ENCODE data around the gene CAPZA2.
"Not testable (repeated sequence)": the region's sequence is repeated elsewhere in the genome, so short reads cannot be mapped to it uniquely, and the experiment has no call there.

The CAPZA2 gene

GRCh38 chr7:116934580-116934979 is 72.2 kb downstream of the CAPZA2 start:
- no peak for DNase-seq (ENCODE audit: low read depth)
- TF ChIP-seq CTCF (IDR thresholded peaks at IDR 0.05; ENCODE audit: control insufficient read depth, insufficient read depth, low read depth, low read length, missing control alignments): no peak

GRCh38 chr7:116936844-116937243 is 74.5 kb downstream of the CAPZA2 start:
- H3K4me3 ChIP-seq (ENCODE audit: control insufficient read depth, low read depth, low read length); DNase-seq (ENCODE audit: low read depth): not testable (repeated sequence)

More at GRCh38 chr7:116934580-116934979, 72.2 kb downstream of the CAPZA2 start:
- no peak overlapping the region for H3K4me3 ChIP-seq (ENCODE audit: control insufficient read depth, low read depth, low read length)

- no peak overlapping the region for H3K4me3 ChIP-seq (ENCODE audit: control insufficient read depth, low read depth, low read length)
- no peak for DNase-seq (ENCODE audit: low read depth)
- TF ChIP-seq CTCF (IDR thresholded peaks at IDR 0.05; ENCODE audit: control insufficient read depth, insufficient read depth, low read depth, low read length, missing control alignments): no peak
These were observed 76.3 kb downstream of the CAPZA2 start for GRCh38 chr7:116938678-116939077.

GRCh38 chr7:116940689-116941370 is 78.4 kb downstream of the CAPZA2 start:
- no peak for DNase-seq (ENCODE audit: low read depth)

GRCh38 chr7:116942504-116942903 is 80.1 kb downstream of the CAPZA2 start:
- H3K4me3 ChIP-seq (ENCODE audit: control insufficient read depth, low read depth, low read length): no peak overlapping the region
- DNase-seq (ENCODE audit: low read depth): no peak
- TF ChIP-seq CTCF (IDR thresholded peaks at IDR 0.05; ENCODE audit: control insufficient read depth, insufficient read depth, low read depth, low read length, missing control alignments): no peak

More at GRCh38 chr7:116940689-116941370, 78.4 kb downstream of the CAPZA2 start:
- no peak overlapping the region for H3K4me3 ChIP-seq (ENCODE audit: control insufficient read depth, low read depth, low read length)
- no peak for TF ChIP-seq CTCF (IDR thresholded peaks at IDR 0.05; ENCODE audit: control insufficient read depth, insufficient read depth, low read depth, low read length, missing control alignments)

GRCh38 chr7:116948934-116949333 is 86.5 kb downstream of the CAPZA2 start:
- H3K4me3 ChIP-seq (ENCODE audit: control insufficient read depth, low read depth, low read length): no peak overlapping the region
- DNase-seq (ENCODE audit: low read depth): no peak
- TF ChIP-seq CTCF (IDR thresholded peaks at IDR 0.05; ENCODE audit: control insufficient read depth, insufficient read depth, low read depth, low read length, missing control alignments): no peak

GRCh38 chr7:116949941-116950801 is 87.8 kb downstream of the CAPZA2 start:
- no peak for TF ChIP-seq CTCF (IDR thresholded peaks at IDR 0.05; ENCODE audit: control insufficient read depth, insufficient read depth, low read depth, low read length, missing control alignments)
- no peak overlapping the region for H3K4me3 ChIP-seq (ENCODE audit: control insufficient read depth, low read depth, low read length)
- DNase-seq (ENCODE audit: low read depth): no peak

All from AG09309 (cell line).